HG02623 (cell line): ENCODE data around the gene GALNT11.
A peak's percentile ranks its signal among the peaks of the same experiment; 100 is the strongest.
"Not testable (repeated sequence)": the region's sequence is repeated elsewhere in the genome, so short reads cannot be mapped to it uniquely, and the experiment has no call there.

ENCODE experiments used
- ATAC-seq: cut with Tn5 transposase; IDR thresholded peaks from one replicate; pipeline ENCODE4 v1.9.1; 2021; ENCODE audit warnings: moderate library complexity; ENCODE audit not compliant: unreplicated experiment

GALNT11 gene

DNA sequence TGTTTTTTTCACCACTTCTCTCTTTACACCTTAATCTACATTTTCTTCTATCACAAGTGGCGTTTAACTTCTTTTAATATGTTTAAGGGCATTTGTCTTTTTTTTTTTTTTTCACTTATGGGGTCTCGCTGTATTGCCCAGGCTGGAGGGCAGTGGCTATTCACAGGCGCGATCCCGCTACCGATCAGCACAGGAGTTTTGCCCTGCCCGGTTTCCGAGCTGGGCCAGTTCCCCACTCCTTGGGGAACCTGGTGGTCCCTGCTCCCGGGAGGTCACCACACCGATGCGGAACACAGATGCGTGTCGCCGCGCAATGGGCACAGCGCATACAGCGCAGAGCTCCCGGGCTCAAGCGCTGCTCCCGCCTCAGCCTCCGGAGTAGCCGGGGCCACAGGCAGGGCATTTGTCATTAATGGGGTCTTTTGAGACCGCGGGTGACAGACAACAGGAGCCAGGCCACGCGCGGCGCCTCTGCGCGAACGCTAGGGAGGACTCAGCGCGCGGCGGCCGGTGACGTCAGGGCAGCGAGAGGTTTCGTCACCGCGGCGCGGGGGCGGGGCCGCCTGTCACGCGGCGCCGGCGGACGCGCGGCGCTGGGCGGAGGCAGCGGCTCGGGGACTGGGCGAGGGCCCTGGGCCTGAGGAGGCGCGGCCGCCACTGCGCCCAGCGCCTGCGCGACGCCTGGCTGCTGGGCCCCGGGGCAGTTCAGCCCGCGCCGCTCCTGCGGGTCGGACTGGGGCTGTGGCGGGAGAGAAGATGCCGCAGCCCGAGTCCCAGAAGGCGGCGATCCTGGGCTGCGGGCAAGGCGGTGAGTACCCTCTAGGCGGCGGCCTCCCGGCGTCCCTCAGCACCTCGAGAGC is at the start of gene GALNT11:
Gene GALNT11 (plus strand): TSS at position 598 of the 860 bp plus-strand sequence. CDS start 68,554 bp downstream, outside the sequence.
- peak; percentile 94 for ATAC-seq

- ATAC-seq = no peak
These were observed 46.9 kb upstream of the GALNT11 start for GRCh38 chr7:151978616-151979015.

DNA sequence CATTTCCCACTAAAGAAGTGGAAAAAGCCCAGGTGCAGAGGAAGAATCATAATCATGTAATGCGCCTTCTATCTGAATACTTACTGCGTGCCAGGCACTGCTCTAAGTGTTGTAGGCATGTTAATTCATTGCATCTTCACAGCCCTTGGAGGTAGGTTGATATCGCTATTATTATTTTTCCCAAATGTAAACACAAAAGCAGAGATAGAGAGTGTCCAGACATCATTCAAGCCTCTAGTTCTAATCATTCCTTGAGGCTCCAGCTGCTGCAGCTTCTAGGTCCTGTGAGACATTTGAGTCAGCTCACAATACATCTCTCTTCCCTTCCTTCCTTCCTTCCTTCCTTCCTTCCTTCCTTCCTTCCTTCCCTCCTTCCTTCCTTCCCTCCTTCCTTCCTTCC is 44.3 kb upstream of the GALNT11 start:
- no peak for ATAC-seq

DNA sequence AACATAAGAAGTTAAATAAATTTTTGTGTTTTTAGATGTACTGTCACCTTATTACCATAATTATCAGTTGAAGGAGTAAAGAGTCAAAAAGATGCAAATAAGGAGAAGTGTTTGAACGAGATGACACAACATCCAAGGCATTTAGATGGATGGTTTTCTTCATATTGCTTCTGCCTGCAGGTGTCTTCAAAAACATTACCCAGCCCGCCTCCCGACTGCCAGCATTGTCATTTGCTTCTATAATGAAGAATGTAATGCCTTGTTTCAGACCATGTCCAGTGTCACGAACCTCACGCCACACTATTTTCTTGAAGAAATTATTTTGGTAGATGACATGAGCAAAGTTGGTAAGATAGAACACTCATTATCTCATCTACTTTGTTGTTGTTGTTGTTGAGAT is 42.7 kb upstream of the GALNT11 start:
- ATAC-seq = no peak

- no peak for ATAC-seq
These were observed 40.9 kb upstream of the GALNT11 start for GRCh38 chr7:151984612-151985011.

GRCh38 chr7:151987748-151988529 is 37.5 kb upstream of the GALNT11 start:
- no peak for ATAC-seq

DNA sequence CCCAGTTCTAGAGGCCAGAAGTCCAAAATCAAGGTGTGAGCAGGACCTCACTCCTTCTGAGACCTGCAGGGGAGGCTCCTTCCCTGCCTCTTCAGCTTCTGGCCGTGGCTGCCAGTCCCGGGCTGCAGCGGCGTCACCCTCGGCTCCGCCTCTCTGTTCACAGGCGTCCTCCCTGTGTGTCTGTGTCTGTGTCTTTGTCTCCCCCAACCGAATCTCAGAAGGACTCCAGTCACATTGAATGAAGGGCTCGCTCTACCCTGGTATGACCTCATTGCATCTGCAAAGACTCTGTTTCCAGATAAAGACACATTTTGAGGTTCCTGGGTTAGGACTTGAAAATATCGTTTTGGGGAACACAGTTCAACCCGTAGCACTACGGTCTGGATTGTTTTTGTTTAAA is 33.1 kb upstream of the GALNT11 start:
- ATAC-seq = no peak

DNA sequence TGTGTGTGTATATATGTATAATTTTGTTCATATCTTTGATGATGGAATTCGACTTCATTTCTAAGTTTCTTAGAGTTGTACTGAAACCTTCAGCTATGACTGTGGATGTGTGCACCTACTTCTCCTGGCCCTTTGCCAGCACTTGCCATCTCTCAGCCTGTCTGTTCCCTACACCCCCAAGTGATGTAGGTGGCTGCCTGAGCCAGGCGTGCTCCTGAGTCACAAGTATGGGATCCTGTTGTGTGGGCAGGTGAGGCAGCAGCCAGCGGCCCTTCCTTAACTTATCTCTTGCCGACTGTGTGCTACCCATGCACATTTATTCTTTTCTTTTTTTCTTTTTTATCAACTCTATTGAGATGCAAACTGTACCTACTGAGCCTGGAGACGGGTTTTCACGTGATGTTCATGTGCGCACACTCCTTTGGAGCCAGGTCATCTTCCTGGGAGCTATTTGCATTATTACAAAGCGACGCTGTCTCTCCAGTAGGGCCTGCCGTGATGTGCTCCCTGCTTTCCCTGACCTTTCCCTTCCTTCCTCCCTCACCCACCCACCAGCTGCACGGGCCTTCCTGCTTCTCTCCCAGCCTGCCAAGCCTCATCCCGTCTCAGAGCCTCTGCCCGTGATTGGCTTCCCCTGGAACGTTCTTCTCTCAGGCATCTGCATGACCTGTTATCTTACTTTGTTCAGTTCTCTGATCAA is 31.3 kb upstream of the GALNT11 start:
- ATAC-seq = no peak

GRCh38 chr7:151999424-152000090 is 25.9 kb upstream of the GALNT11 start:
- no peak for ATAC-seq

DNA sequence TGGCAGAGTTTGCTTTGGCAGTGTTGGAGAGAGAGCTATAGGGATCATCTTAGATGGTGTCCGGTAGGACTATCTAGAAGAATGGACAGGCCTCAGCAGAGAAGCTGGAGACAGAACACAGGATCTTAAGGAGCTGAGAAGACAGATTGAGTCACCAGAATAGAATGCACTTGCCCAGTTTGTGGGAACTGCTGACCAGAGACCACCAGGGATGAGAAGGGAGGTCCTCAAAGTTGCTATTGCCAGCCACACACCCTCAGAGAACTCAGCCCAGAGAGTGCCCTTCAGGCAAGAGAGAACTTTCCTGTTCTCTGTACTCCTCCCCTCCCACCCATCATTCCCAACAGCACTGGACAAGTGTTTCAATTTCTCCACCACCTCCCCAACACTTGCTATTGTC is 25.3 kb upstream of the GALNT11 start:
- no peak for ATAC-seq

DNA sequence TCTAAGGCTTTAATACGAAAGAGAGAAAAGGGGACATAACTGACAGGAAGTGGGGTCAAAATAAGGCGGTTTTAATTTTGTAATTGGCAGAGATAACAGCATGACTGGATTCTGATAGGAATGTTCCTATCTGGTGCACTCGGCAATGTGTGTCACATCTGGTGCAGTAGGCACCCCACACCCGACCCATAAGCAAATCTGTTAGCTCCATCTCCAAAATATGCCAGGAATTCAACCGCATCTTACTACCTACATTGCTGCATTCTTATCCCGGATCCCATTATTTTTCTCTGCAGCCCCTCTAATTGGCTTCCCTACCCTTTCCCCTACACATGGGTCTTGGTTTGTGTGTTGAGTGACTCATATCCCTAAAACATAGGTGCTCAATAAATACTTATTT is 19.1 kb upstream of the GALNT11 start:
- no peak for ATAC-seq

GRCh38 chr7:152011860-152012259 is 13.6 kb upstream of the GALNT11 start:
- no peak for ATAC-seq

DNA sequence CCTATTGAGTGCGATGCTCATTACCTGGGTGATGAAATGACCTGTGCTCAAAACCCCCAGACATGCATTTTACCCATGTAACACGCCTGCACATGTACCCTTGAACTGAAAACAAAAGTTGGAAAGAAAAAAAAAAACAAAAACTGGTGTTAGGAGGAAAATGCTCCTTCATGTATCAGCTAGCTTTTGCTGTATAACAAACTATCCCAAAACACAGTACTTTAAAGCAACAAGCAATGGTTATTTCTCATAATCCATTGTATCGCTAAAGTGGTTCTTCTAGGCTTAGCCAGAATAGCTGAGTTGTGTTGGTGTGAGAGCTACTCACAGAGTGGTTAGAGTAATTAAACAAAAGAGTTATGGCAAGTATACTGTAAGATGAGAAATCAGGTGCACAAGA is 12.2 kb upstream of the GALNT11 start:
- ATAC-seq = no peak

- ATAC-seq = no peak
These were observed 11.5 kb upstream of the GALNT11 start for GRCh38 chr7:152013974-152014373.

- no peak for ATAC-seq
These were observed 10.8 kb upstream of the GALNT11 start for GRCh38 chr7:152014722-152015121.

DNA sequence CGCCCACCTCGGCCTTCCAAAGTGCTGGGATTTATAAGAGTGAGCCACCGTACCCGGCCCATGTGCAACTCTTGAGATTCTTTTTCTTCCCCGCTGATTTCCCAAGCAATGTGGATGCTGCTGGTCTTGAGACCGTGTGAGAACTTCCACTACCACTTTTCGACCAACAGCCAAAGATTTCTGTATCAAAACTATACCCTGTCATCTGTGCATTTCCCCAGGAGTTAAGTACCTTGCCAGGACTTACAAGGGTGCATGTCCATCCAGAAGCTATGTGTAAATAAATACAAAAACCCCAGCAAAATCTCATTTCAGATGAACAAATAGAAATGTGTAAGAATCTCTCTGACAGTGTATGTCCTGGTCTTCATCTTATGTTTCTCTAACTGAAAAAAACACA is 9.9 kb upstream of the GALNT11 start:
- ATAC-seq = no peak

DNA sequence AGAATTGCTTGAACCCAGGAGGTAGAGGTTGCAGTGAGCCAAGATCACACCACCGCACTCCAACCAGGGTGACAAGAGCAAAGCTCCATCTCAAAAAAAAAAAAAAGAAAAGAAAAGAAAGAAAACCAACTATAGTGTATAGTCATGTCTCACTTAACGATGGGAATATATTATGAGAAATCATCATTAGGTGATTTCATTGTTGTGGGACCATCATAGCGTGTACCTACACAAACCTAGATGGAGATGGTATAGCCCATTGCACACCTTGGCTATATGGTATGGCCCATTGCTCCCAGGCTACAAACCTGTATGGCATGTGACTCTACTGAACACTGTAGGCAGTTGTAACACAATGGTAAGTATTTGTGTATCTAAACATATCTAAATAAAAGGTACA is 8.5 kb upstream of the GALNT11 start:
- no peak for ATAC-seq

DNA sequence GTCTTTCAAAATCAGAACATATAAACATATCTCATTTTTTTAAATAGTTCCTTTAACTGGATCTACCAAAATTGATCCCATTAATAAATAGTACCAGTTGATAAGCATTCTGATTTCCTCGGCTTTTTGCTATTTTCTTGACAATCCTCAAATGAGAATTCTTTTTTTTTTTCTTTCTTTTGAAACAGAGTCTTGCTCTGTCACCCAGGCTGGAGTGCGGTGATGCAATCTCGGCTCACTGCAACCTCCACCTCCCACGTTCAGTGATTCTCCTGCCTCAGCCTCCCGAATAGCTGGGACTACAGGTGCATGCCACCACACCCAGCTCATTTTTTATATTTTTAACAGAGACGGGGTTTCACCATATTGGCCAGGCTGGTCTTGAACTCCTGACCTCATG is 7.8 kb upstream of the GALNT11 start:
- not testable (repeated sequence) for ATAC-seq

- not testable (repeated sequence) for ATAC-seq
These were observed 3.7 kb upstream of the GALNT11 start for GRCh38 chr7:152021740-152022139.

- ATAC-seq = no peak
These were observed 740 bp downstream of the GALNT11 start for GRCh38 chr7:152025937-152026890.
